Cardiac muscle cell (in vitro differentiated cells and primary cell): Measurements from ENCODE around the gene CDKN2AIPNL. TPM values are rescaled to one million over a fixed set of nuclear protein-coding genes. Genes with fewer than 3 reads are reported as not detected.
A peak's percentile ranks its signal among the peaks of the same experiment; 100 is the strongest.
"Not testable (repeated sequence)": the region's sequence is repeated elsewhere in the genome, so short reads cannot be mapped to it uniquely, and the experiment has no call there.

Source experiments
- DNase-seq, 2 donors: peaks; one replicate each; pipeline versions ENCODE4 v3.0.0 to v3.0.0-alpha.2; 2010 to 2017; ENCODE audit warnings: low read depth in 1 of 2, low spot score in 1 of 2
- H3K27ac ChIP-seq: fragments of 200-600 bp; sonication (generic); 2 replicates; pipeline ENCODE4 v1.5.1; 2016
- H3K27me3 ChIP-seq: fragments of 200-600 bp; sonication (generic); 2 replicates; pipeline ENCODE4 v1.6.0; 2016; ENCODE audit warnings: control low read depth
- H3K36me3 ChIP-seq: fragments of 200-600 bp; sonication (generic); 2 replicates; pipeline ENCODE4 v1.5.1; 2016; ENCODE audit warnings: control low read depth
- H3K4me1 ChIP-seq: fragments of 200-600 bp; sonication (generic); 2 replicates; pipeline ENCODE4 v1.8.1; 2017; ENCODE audit warnings: low read depth, mild to moderate bottlenecking, mixed run types
- H3K4me3 ChIP-seq: fragments of 200-600 bp; sonication (generic); 2 replicates; pipeline ENCODE4 v1.5.1; 2016; ENCODE audit warnings: mild to moderate bottlenecking
- H3K9me3 ChIP-seq: fragments of 200-600 bp; sonication (generic); 2 replicates; pipeline ENCODE4 v1.5.1; 2017; ENCODE audit warnings: low read depth, mild to moderate bottlenecking, control low read depth
- polyA plus RNA-seq: library from polyadenylated mRNA; unstranded; fragments of >200 nt; fragmentation: Nextera tagmentation; extraction: Ambion mirVana; gene quantifications from 2 replicates; pipeline ENCODE4 v1.2.1, GENCODE V29; 2016
- total RNA-seq: library from RNA; depleted of rRNA; stranded (reverse); fragments of >200 nt; gene quantifications from 2 replicates; pipeline ENCODE4 v1.2.3, GENCODE V29; 2016
- TF ChIP-seq, protein P1 (sequence below): IDR thresholded peaks from 2 replicates; pipeline ENCODE4 v1.5.1; 2012; ENCODE audit warnings: low read depth, mild to moderate bottlenecking, low read length

The CDKN2AIPNL gene
- total and polyA plus RNA-seq, 2 experiments from 2014 or later: 32.0 to 68.7 TPM

DNA sequence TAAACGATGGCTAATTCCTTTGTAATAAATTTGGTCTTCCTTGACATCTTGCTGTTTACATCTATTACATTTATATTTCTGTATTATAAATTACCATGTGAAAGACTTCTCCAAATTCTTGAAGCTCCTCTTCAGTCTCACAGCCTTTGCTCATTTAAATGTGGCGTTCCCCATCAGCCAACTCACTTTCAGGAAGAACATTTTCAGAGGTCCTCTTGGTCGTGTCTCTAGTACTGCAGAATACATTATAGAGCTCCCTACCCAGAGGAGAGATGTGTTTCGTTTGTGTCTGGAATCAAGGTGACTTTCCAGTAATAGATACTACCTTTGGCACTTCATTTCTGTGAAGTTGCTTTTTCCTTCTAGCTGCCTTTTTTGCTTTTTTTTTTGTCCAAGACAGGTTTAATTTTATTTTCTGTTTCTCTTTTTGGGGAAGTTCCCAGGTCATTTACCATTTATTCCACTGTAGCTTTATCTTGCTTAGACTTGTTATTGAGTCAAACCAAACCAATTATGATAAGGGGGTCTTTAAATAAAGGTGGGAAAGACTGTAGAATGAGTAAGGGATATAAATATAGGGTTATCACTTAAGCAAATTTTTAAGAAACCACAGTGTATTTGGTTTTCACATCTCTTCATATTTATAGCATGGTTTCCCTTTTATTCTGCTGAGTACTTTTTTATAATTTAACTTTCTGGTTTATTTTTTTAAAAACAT lies 27.5 kb downstream of the CDKN2AIPNL start:
- no peaks in the 10 kb centered on the region for H3K9me3 ChIP-seq
- DNase-seq: no peak
- H3K4me3 ChIP-seq: no peak overlapping the region
- peak overlapping the region; percentile 5 for H3K27ac ChIP-seq
- no peaks in the 10 kb centered on the region for H3K4me1 ChIP-seq
- TF ChIP-seq, protein P1, sequence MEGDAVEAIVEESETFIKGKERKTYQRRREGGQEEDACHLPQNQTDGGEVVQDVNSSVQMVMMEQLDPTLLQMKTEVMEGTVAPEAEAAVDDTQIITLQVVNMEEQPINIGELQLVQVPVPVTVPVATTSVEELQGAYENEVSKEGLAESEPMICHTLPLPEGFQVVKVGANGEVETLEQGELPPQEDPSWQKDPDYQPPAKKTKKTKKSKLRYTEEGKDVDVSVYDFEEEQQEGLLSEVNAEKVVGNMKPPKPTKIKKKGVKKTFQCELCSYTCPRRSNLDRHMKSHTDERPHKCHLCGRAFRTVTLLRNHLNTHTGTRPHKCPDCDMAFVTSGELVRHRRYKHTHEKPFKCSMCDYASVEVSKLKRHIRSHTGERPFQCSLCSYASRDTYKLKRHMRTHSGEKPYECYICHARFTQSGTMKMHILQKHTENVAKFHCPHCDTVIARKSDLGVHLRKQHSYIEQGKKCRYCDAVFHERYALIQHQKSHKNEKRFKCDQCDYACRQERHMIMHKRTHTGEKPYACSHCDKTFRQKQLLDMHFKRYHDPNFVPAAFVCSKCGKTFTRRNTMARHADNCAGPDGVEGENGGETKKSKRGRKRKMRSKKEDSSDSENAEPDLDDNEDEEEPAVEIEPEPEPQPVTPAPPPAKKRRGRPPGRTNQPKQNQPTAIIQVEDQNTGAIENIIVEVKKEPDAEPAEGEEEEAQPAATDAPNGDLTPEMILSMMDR: no peak
- peaks cover 56% of the 10 kb centered on the region for H3K36me3 ChIP-seq
- no peaks in the 10 kb centered on the region for H3K27me3 ChIP-seq

DNA sequence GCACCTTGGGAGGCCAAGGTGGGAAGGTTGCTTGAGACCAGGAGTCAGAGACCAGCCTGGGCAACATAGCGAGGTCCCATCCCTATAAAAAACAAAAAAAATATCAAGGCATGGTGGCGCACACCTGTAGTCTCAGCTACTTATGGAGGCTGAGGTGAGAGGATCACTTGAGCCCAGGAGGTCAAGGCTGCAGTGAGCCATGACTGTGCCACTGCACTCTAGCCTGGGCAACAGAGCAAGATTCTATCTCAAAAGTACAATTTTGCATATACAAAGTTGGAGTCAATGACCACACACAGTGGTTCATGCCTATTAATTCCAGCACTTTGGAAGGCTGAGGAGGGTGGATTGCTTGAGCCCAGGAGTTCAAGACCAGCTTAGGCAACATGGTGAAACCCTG lies 29.5 kb downstream of the CDKN2AIPNL start:
- H3K36me3 ChIP-seq: peaks cover 55% of the 10 kb centered on the region
- not testable (repeated sequence) for H3K9me3 ChIP-seq, DNase-seq, H3K27me3 ChIP-seq, H3K4me1 ChIP-seq, H3K27ac ChIP-seq, H3K4me3 ChIP-seq

GRCh38 chr5:134380346-134380745 lies 31.3 kb downstream of the CDKN2AIPNL start:
- no peak for DNase-seq
- peaks cover 53% of the 10 kb centered on the region for H3K36me3 ChIP-seq
- no peak overlapping the region for H3K27ac ChIP-seq
- no peaks in the 10 kb centered on the region for H3K27me3 ChIP-seq
- no peaks in the 10 kb centered on the region for H3K4me1 ChIP-seq
- TF ChIP-seq, protein P1: no peak
- no peaks in the 10 kb centered on the region for H3K9me3 ChIP-seq
- H3K4me3 ChIP-seq: no peak overlapping the region

GRCh38 chr5:134374232-134374631 lies 37.4 kb downstream of the CDKN2AIPNL start:
- no peaks in the 10 kb centered on the region for H3K27me3 ChIP-seq
- TF ChIP-seq, protein P1: no peak
- no peak overlapping the region for H3K27ac ChIP-seq
- peaks cover 19% of the 10 kb centered on the region for H3K36me3 ChIP-seq
- DNase-seq: no peak
- peaks cover 13% of the 10 kb centered on the region for H3K4me1 ChIP-seq
- H3K4me3 ChIP-seq: no peak overlapping the region
- H3K9me3 ChIP-seq: no peaks in the 10 kb centered on the region

DNA sequence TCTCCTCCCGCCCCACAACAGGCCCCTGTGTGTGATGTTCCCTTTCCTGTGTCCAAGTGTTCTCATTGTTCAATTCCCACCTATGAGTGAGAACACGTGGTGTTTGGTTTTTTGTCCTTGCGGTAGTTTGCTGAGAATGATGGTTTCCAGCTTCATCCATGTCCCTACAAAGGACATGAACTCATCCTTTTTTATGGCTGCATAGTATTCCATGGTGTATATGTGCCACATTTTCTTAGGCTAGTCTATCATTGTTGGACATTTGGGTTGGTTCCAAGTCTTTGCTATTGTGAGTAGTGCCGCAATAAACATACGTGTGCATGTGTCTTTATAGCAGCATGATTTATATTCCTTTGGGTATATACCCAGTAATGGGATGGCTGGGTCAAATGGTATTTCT lies 38.0 kb downstream of the CDKN2AIPNL start:
- H3K9me3 ChIP-seq, H3K27ac ChIP-seq, H3K4me3 ChIP-seq, DNase-seq, H3K27me3 ChIP-seq: not testable (repeated sequence)
- Histone ChIP-seq H3K36me3 (peaks cover 19% of the 10 kb centered on the region), H3K4me1 (peaks cover 13% of the 10 kb centered on the region)

- H3K27ac ChIP-seq: peak overlapping the region; percentile 99
- TF ChIP-seq, protein P1: no peak
- H3K4me3 ChIP-seq: peak overlapping the region; percentile 90
Measured at GRCh38 chr5:134371834-134372340, 39.8 kb downstream of the CDKN2AIPNL start.

More at GRCh38 chr5:134371834-134372340, 39.8 kb downstream of the CDKN2AIPNL start:
- Histone ChIP-seq H3K27me3 (no peaks in the 10 kb centered on the region), H3K9me3 (no peaks in the 10 kb centered on the region), H3K36me3 (peaks cover 6% of the 10 kb centered on the region), H3K4me1 (peaks cover 13% of the 10 kb centered on the region)
- DNase-seq: peak; percentile 43 to 91
